ENCODE data around the gene ATF4.
A peak's percentile ranks its signal among the peaks of the same experiment; 100 is the strongest.

Gene ATF4, protein sequence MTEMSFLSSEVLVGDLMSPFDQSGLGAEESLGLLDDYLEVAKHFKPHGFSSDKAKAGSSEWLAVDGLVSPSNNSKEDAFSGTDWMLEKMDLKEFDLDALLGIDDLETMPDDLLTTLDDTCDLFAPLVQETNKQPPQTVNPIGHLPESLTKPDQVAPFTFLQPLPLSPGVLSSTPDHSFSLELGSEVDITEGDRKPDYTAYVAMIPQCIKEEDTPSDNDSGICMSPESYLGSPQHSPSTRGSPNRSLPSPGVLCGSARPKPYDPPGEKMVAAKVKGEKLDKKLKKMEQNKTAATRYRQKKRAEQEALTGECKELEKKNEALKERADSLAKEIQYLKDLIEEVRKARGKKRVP
- total RNA-seq, result 571 to 738 (median 655) reads per million in 4 donors

GRCh38 chr22:39520226-39521105, at the start of gene ATF4:
ATF4 (plus strand) TSS chr22:39520562; CDS start chr22:39521446, 884 bp downstream.
- peak; percentile 76 to 95 (median 83) for DNase-seq

- DNase-seq, result no peak
Measured at GRCh38 chr22:39471381-39472141, 48.8 kb upstream of the ATF4 start.

GRCh38 chr22:39472570-39473556, 47.5 kb upstream of the ATF4 start:
- no peak for DNase-seq

DNA sequence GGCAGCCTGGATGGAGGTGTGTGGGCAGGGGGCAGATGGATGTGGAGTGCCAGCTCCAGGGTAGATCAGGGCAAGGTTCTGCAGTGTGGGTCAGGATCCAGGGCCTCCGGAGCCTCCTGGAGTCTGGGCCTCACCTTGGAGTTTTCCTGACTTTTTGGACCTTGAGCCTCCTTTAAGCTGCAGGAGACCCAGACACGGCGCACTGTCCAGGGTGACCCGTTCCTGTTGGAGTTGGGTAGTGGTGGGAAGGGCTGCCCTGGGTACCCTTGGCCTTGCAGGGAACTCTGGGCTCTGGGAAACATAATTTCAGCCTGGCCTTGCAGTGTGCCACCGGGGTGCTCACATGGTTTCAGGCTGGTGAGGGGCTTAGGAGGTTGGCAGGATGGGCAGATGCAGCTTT, 46.5 kb upstream of the ATF4 start:
- DNase-seq, result no peak

GRCh38 chr22:39474351-39475111, 45.8 kb upstream of the ATF4 start:
- no peak for DNase-seq

DNA sequence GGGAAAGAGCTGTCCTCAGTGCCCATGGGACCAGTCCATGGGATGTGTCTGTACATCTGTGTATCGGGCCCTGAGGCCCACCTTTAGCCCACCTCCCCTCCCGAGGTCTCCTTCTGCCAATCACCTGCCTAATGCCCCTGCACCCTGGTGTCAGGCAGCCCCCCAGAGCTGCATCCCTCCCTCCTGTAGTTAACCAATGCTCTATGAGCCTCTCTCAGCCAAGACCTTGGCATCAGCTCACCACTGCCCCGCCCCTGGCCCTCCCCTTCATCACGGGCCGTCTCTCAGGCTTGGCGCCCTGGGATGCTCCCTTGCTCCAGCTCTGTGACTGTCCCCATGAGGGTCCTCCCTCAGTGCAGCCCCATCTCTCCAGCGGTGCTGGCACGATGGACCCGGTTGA, 45.0 kb upstream of the ATF4 start:
- DNase-seq, result no peak

- DNase-seq, result no peak
Measured at GRCh38 chr22:39475902-39476301, 44.5 kb upstream of the ATF4 start.

DNA sequence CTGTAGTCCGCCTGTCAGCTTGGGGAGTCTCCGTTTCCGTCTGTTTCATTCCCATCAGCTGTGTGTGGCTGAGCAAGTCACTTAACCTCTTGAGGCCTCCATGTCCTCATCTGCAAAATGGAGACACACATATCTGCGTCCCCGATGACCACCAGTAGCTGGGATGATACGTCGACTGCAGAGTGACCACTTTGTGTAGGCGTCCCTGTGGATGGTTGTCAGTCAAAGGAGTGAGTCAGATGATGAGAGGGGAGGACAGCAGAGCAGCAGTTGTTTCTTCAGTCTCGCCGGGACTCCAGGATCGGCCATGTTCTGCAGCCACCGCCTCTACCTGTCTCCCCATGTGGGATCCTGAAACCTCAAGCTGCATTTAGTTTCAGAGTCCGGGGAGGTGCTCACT, 43.7 kb upstream of the ATF4 start:
- no peak for DNase-seq

DNA sequence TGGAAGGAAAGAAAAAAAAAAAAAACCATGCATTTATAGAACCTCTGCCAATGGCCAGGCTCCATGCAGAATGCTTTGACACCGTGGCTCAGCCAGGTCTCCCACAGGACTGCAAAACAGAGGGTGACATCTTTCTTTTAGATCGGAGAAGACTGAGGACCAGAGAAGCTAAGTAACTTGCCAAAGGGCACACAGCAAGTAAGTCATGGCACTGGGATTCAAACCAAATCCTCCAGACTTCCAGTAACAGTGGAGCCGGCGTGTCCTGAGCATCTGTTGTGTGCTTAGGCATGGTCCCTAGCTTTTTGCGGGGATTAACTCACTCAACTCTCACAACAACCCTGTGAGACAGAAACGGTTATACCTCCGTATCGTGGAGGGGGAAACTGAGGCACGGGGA, 42.8 kb upstream of the ATF4 start:
- no peak for DNase-seq

DNA sequence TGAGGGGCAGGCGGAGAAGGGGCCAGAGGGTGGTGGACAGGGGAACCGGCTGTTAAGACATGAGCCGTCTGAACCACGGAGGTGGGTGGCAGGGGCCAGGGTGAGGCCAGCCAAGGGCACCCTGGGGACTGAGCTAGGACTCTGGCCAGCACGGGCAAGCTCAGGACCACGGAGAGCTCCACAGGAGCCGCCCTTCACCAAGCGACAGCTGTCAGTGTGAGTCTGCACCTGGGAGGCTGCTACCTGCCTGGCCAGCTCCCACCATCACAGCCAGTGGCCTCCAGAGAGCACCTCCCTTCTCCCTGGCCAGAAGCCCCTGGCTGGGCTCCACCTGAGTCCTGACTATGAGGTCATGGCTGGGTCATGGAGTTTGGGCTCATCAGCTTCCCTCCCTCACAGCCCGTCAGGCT, 41.9 kb upstream of the ATF4 start:
- DNase-seq, result no peak

DNA sequence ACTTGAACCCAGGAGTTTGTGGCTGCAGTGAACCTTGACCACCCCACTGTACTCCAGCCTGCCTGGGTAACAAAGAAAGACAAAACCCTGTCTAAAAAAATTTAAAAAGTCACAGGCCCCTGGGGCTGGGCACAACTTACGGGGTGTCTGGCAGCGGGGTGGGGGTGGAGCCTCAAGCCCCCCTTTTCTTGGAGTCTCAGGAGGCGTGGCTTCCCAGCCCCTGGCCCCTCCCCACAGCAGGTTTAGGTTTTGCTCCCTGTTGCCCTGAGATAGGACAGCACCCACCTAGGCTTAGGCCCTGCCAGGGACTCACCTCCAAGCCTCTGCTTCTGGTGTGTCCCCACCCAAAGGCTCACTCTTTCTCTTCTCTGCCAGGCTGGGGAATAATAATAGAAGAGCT, 41.1 kb upstream of the ATF4 start:
- no peak for DNase-seq

DNA sequence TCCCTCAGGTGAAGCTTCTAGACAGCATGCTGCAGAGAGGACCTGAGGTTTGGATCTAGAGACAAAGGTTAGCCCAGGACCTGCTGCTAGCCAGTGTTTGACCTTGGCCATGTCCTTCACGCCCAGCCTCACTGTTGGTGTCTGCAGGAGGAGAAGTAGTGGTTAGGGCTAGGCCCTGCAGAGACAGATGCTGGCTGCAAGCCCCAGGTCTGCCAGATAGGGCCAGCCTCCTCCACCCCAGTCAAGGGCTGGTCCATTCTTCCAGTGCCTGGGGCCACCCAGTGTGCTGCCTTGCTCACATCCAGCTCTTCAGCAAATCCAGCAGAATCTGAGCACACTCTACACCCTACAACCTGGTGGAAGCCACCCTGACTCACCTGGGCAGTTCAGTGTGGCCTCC, 39.8 kb upstream of the ATF4 start:
- DNase-seq, result no peak

- DNase-seq, result no peak
Measured at GRCh38 chr22:39481054-39481453, 39.3 kb upstream of the ATF4 start.

- no peak for DNase-seq
Measured at GRCh38 chr22:39481595-39481994, 38.8 kb upstream of the ATF4 start.

- no peak for DNase-seq
Measured at GRCh38 chr22:39482768-39483167, 37.6 kb upstream of the ATF4 start.

DNA sequence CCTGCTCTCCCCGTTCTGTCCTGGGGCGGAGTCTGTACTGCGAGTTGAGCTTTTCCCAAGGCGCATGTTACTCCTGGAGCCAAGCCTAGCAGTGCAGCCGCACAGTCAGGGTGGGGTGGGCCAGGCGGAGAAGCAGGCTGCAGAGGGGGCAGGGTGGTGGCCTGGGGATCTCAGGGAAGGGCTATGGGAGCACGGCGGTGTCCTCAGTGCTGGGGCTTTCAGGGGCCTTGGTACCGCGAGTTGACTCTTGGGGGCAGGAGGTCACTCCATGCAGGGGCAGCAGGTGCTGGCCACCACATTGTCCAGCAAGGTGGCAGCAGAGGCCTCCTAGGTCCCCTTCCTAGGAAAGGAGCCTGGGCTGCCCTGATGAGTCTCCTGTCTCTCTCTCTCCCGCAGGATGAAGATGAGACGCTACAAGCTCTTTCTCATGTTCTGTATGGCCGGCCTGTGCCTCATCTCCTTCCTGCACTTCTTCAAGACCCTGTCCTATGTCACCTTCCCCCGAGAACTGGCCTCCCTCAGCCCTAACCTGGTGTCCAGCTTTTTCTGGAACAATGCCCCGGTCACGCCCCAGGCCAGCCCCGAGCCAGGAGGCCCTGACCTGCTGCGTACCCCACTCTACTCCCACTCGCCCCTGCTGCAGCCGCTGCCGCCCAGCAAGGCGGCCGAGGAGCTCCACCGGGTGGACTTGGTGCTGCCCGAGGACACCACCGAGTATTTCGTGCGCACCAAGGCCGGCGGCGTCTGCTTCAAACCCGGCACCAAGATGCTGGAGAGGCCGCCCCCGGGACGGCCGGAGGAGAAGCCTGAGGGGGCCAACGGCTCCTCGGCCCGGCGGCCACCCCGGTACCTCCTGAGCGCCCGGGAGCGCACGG, 33.2 kb upstream of the ATF4 start:
- DNase-seq, result no peak

DNA sequence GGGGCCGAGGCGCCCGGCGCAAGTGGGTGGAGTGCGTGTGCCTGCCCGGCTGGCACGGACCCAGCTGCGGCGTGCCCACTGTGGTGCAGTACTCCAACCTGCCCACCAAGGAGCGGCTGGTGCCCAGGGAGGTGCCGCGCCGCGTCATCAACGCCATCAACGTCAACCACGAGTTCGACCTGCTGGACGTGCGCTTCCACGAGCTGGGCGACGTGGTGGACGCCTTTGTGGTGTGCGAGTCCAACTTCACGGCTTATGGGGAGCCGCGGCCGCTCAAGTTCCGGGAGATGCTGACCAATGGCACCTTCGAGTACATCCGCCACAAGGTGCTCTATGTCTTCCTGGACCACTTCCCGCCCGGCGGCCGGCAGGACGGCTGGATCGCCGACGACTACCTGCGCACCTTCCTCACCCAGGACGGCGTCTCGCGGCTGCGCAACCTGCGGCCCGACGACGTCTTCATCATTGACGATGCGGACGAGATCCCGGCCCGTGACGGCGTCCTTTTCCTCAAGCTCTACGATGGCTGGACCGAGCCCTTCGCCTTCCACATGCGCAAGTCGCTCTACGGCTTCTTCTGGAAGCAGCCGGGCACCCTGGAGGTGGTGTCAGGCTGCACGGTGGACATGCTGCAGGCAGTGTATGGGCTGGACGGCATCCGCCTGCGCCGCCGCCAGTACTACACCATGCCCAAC, 32.4 kb upstream of the ATF4 start:
- no peak for DNase-seq

DNA sequence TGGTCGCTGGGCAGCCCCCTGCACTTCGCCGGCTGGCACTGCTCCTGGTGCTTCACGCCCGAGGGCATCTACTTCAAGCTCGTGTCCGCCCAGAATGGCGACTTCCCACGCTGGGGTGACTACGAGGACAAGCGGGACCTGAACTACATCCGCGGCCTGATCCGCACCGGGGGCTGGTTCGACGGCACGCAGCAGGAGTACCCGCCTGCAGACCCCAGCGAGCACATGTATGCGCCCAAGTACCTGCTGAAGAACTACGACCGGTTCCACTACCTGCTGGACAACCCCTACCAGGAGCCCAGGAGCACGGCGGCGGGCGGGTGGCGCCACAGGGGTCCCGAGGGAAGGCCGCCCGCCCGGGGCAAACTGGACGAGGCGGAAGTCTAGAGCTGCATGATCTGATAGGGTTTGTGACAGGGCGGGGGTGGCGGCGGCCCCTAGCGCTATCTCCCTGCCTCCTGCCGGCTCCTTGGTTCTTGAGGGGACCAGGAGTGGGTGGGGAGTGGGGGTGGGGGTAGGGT, 31.7 kb upstream of the ATF4 start:
- no peak for DNase-seq

Measured in T-helper 1 cell (primary cell).